ENCODE data around the gene TBC1D5. TPM values are rescaled to one million over a fixed set of nuclear protein-coding genes. Genes with fewer than 3 reads are reported as not detected.
A peak's percentile ranks its signal among the peaks of the same experiment; 100 is the strongest.

The TBC1D5 gene
- polyA plus RNA-seq, 2 of the 4 experiments (the other 2 are of a cell fraction), result 36.7 to 72.2 TPM

GRCh38 chr3:17752876-17753631 is 10.6 kb upstream of the TBC1D5 start:
- 0 out of 3 replicates have a peak overlapping the region, but pooled peaks have one; percentile 15 for H3K4me2 ChIP-seq
- ATAC-seq (no peak), DNase-seq (ENCODE audit: low read depth in 1 of 2, low spot score in 1 of 2) (no peak), FAIRE-seq (no peak)
- POLR2A ChIA-PET, result interaction anchor here (1.2 kb wide), 1 partner anchor 10 kb away, joined by 4 read pairs; the partner anchor contains the start of gene TBC1D5
- TF ChIP-seq RARB (CRISPR knock-in tag; IDR thresholded peaks at IDR 0.05) (no peak), NFE2L2 (conservative IDR thresholded peaks at IDR 0.05; ENCODE audit: low read length) (0 out of 2 replicates have a peak, but pooled peaks have one; percentile 24), HDAC2 (IDR thresholded peaks at IDR 0.05) (no peak), POLR2AphosphoS2 (conservative IDR thresholded peaks at IDR 0.05; ENCODE audit: low read length) (no peak), HOXB13 (CRISPR knock-in tag; IDR thresholded peaks at IDR 0.05; ENCODE audit: low read depth) (no peak), GATA3 (IDR thresholded peaks at IDR 0.05; ENCODE audit: borderline replicate concordance) (no peak), RFX5 (IDR thresholded peaks at IDR 0.05) (no peak)
- TF ChIP-seq, protein P1, sequence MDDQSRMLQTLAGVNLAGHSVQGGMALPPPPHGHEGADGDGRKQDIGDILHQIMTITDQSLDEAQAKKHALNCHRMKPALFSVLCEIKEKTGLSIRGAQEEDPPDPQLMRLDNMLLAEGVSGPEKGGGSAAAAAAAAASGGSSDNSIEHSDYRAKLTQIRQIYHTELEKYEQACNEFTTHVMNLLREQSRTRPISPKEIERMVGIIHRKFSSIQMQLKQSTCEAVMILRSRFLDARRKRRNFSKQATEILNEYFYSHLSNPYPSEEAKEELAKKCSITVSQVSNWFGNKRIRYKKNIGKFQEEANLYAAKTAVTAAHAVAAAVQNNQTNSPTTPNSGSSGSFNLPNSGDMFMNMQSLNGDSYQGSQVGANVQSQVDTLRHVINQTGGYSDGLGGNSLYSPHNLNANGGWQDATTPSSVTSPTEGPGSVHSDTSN (IDR thresholded peaks at IDR 0.05), result no peak
- no peaks in the 10 kb centered on the region for H3K4me1 ChIP-seq
- H3K27ac ChIP-seq, result no peak overlapping the region
- WGBS (ENCODE audit: missing lambda C conversion rate), result 88% methylated on average over 1 of the region's 1 CpG
- H3K9me3 ChIP-seq, result no peaks in the 10 kb centered on the region
- CTCF ChIA-PET, result no interaction called here
- no peak overlapping the region for H3K4me3 ChIP-seq

DNA sequence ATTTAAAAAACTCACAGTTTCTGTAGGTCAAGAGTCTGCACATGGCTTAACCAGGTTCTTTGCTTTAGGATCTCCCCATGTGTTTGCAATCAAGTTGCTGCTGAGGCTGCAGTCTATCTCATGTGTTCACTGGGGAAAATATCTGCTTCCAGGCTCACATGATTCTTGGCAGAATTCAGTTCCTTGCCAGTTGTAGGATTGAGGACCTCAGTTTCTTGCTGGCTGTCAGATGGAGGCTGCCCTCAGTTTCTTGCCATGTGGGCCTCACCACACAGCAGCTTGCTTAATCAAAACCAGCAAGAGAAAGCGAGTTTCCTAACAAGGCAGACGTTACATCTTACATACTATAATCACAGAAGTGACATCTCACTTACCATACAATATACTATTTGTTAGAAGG is 10.0 kb upstream of the TBC1D5 start:
- H3K27ac ChIP-seq, result no peak overlapping the region
- no peaks in the 10 kb centered on the region for H3K9me3 ChIP-seq
- no peak overlapping the region for H3K4me3 ChIP-seq
- 42% methylated on average over 2 of the region's 2 CpGs for WGBS (ENCODE audit: missing lambda C conversion rate)
- ChIA-PET CTCF (no interaction called here), POLR2A (no interaction called here)
- H3K4me2 ChIP-seq, result no peak overlapping the region
- TF ChIP-seq ZC3H11A (IDR thresholded peaks at IDR 0.05), result no peak
- H3K4me1 ChIP-seq, result no peaks in the 10 kb centered on the region
- ATAC-seq (no peak), FAIRE-seq (no peak), DNase-seq (ENCODE audit: low read depth in 1 of 2, low spot score in 1 of 2) (no peak)

GRCh38 chr3:17749705-17750293 is 7.4 kb upstream of the TBC1D5 start:
- 52% methylated on average over 3 of the region's 3 CpGs for WGBS (ENCODE audit: missing lambda C conversion rate)
- FAIRE-seq, result no peak
- peak overlapping the region; percentile 54 for H3K4me2 ChIP-seq
- CTCF ChIA-PET, result no interaction called here
- no peak overlapping the region for H3K27ac ChIP-seq
- no peak overlapping the region for H3K4me3 ChIP-seq
- no peaks in the 10 kb centered on the region for H3K4me1 ChIP-seq
- no peak for DNase-seq (ENCODE audit: low read depth in 1 of 2, low spot score in 1 of 2)
- ATAC-seq, result peak in 1 of 2 experiments; percentile 61; a peak in 3 of 6 replicates
- TF ChIP-seq RFX5 (IDR thresholded peaks at IDR 0.05), result no peak
- TF ChIP-seq JUN (IDR thresholded peaks at IDR 0.05), result no peak
- TF ChIP-seq FOXS1 (CRISPR knock-in tag; IDR thresholded peaks at IDR 0.05), result no peak
- TF ChIP-seq FOSL2 (IDR thresholded peaks at IDR 0.05), result no peak
- no peak for TF ChIP-seq FOSL2 (CRISPR knock-in tag; IDR thresholded peaks at IDR 0.05)
- no peak for TF ChIP-seq CBX8 (IDR thresholded peaks at IDR 0.05)
- TF ChIP-seq TFCP2L1 (CRISPR knock-in tag; IDR thresholded peaks at IDR 0.05), result no peak
- TF ChIP-seq, protein P2, sequence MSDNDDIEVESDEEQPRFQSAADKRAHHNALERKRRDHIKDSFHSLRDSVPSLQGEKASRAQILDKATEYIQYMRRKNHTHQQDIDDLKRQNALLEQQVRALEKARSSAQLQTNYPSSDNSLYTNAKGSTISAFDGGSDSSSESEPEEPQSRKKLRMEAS (IDR thresholded peaks at IDR 0.05), result no peak
- no peak for TF ChIP-seq HOXB5 (CRISPR knock-in tag; IDR thresholded peaks at IDR 0.05)
- no peak for TF ChIP-seq SMC3 (IDR thresholded peaks at IDR 0.05)
- no peak for TF ChIP-seq RNF2 (IDR thresholded peaks at IDR 0.05; ENCODE audit: borderline replicate concordance, low read depth)
- no peak for TF ChIP-seq HEYL (CRISPR knock-in tag; IDR thresholded peaks at IDR 0.05)
- TF ChIP-seq KDM5A (IDR thresholded peaks at IDR 0.05), result no peak
- no peak for TF ChIP-seq MYC (IDR thresholded peaks at IDR 0.05; ENCODE audit: borderline replicate concordance, low read length)
- POLR2A ChIA-PET, result no interaction called here
- no peaks in the 10 kb centered on the region for H3K9me3 ChIP-seq

Measured in A549 (cell line).